Measurements from ENCODE around the gene ZFAND3. TPM values are rescaled to one million over a fixed set of nuclear protein-coding genes. Genes with fewer than 3 reads are reported as not detected.

ZFAND3 gene
- total and polyA plus RNA-seq, 2 experiments from 2014 or later = 16.9 to 28.2 TPM

DNA sequence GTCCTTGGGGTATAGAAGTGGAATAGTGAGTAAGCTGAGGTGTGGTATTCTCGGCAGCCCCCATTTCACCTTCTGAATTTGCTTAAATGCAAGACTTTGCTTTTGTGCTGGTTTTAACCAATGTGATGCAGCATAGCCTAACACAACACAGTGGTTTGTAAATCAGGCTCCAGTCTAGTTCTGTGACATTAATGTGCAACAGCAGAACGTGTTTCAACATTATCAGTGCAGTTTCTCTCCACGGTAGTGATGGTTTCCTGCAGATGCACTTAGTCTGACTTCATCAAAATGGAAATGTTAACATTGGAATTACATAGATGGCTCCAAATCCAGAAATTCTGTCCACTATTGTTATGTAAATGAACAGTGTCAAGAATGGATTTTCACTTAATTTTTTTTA is 139.5 kb downstream of the ZFAND3 start:
- Histone ChIP-seq H3K4me2 (no peak overlapping the region), H3F3A (replicated peaks; ENCODE audit: low read depth) (no peaks in the 10 kb centered on the region), H2AFZ (no peak overlapping the region), H3K36me3 (ENCODE audit: insufficient read depth) (no peaks in the 10 kb centered on the region), H3K4me1 (ENCODE audit: insufficient read depth) (peaks cover 6% of the 10 kb centered on the region; the same call in 1 of the 2 replicates), H3K9me2 (ENCODE audit: insufficient read depth) (no peaks in the 10 kb centered on the region), H3K27me3 (ENCODE audit: insufficient read depth) (no peaks in the 10 kb centered on the region), H3K79me2 (replicated peaks; ENCODE audit: insufficient read depth) (peaks cover 45% of the 10 kb centered on the region), H3K4me3 (no peak overlapping the region), H4K20me1 (replicated peaks; ENCODE audit: insufficient read depth) (0 out of 2 replicates have a peak, but pooled peaks cover 7% of the 10 kb centered on the region), H3K27ac (ENCODE audit: low read depth) (no peak overlapping the region)
- ATAC-seq = no peak
- Mint-ChIP-seq H3K36me3 (ENCODE audit: low read depth) (peaks cover 15% of the 10 kb centered on the region), H3K9me3 (peaks cover 5% of the 10 kb centered on the region; the same call in 2 of the 3 replicates), H3K4me3 (no peak overlapping the region), H3K4me1 (peaks cover 5% of the 10 kb centered on the region), H3K27ac (no peak overlapping the region), H3K27me3 (ENCODE audit: insufficient read depth, low read depth, poor library complexity) (no peaks in the 10 kb centered on the region)
- TF ChIP-seq, protein P1, sequence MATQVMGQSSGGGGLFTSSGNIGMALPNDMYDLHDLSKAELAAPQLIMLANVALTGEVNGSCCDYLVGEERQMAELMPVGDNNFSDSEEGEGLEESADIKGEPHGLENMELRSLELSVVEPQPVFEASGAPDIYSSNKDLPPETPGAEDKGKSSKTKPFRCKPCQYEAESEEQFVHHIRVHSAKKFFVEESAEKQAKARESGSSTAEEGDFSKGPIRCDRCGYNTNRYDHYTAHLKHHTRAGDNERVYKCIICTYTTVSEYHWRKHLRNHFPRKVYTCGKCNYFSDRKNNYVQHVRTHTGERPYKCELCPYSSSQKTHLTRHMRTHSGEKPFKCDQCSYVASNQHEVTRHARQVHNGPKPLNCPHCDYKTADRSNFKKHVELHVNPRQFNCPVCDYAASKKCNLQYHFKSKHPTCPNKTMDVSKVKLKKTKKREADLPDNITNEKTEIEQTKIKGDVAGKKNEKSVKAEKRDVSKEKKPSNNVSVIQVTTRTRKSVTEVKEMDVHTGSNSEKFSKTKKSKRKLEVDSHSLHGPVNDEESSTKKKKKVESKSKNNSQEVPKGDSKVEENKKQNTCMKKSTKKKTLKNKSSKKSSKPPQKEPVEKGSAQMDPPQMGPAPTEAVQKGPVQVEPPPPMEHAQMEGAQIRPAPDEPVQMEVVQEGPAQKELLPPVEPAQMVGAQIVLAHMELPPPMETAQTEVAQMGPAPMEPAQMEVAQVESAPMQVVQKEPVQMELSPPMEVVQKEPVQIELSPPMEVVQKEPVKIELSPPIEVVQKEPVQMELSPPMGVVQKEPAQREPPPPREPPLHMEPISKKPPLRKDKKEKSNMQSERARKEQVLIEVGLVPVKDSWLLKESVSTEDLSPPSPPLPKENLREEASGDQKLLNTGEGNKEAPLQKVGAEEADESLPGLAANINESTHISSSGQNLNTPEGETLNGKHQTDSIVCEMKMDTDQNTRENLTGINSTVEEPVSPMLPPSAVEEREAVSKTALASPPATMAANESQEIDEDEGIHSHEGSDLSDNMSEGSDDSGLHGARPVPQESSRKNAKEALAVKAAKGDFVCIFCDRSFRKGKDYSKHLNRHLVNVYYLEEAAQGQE (IDR thresholded peaks at IDR 0.05; ENCODE audit: unreplicated experiment) = no peak
- TF ChIP-seq POLR2AphosphoS5 (IDR thresholded peaks at IDR 0.05; ENCODE audit: low read depth) = no peak
- no peak for TF ChIP-seq CREB1 (CRISPR knock-in tag; IDR thresholded peaks at IDR 0.05; ENCODE audit: low read depth)
- TF ChIP-seq, protein P2, sequence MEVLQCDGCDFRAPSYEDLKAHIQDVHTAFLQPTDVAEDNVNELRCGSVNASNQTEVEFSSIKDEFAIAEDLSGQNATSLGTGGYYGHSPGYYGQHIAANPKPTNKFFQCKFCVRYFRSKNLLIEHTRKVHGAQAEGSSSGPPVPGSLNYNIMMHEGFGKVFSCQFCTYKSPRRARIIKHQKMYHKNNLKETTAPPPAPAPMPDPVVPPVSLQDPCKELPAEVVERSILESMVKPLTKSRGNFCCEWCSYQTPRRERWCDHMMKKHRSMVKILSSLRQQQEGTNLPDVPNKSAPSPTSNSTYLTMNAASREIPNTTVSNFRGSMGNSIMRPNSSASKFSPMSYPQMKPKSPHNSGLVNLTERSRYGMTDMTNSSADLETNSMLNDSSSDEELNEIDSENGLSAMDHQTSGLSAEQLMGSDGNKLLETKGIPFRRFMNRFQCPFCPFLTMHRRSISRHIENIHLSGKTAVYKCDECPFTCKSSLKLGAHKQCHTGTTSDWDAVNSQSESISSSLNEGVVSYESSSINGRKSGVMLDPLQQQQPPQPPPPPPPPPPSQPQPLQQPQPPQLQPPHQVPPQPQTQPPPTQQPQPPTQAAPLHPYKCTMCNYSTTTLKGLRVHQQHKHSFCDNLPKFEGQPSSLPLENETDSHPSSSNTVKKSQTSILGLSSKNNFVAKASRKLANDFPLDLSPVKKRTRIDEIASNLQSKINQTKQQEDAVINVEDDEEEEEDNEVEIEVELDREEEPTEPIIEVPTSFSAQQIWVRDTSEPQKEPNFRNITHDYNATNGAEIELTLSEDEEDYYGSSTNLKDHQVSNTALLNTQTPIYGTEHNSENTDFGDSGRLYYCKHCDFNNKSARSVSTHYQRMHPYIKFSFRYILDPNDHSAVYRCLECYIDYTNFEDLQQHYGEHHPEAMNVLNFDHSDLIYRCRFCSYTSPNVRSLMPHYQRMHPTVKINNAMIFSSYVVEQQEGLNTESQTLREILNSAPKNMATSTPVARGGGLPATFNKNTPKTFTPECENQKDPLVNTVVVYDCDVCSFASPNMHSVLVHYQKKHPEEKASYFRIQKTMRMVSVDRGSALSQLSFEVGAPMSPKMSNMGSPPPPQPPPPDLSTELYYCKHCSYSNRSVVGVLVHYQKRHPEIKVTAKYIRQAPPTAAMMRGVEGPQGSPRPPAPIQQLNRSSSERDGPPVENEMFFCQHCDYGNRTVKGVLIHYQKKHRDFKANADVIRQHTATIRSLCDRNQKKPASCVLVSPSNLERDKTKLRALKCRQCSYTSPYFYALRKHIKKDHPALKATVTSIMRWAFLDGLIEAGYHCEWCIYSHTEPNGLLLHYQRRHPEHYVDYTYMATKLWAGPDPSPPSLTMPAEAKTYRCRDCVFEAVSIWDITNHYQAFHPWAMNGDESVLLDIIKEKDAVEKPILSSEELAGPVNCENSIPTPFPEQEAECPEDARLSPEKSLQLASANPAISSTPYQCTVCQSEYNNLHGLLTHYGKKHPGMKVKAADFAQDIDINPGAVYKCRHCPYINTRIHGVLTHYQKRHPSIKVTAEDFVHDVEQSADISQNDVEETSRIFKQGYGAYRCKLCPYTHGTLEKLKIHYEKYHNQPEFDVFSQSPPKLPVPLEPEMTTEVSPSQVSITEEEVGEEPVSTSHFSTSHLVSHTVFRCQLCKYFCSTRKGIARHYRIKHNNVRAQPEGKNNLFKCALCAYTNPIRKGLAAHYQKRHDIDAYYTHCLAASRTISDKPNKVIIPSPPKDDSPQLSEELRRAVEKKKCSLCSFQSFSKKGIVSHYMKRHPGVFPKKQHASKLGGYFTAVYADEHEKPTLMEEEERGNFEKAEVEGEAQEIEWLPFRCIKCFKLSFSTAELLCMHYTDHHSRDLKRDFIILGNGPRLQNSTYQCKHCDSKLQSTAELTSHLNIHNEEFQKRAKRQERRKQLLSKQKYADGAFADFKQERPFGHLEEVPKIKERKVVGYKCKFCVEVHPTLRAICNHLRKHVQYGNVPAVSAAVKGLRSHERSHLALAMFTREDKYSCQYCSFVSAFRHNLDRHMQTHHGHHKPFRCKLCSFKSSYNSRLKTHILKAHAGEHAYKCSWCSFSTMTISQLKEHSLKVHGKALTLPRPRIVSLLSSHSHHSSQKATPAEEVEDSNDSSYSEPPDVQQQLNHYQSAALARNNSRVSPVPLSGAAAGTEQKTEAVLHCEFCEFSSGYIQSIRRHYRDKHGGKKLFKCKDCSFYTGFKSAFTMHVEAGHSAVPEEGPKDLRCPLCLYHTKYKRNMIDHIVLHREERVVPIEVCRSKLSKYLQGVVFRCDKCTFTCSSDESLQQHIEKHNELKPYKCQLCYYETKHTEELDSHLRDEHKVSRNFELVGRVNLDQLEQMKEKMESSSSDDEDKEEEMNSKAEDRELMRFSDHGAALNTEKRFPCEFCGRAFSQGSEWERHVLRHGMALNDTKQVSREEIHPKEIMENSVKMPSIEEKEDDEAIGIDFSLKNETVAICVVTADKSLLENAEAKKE (CRISPR knock-in tag; IDR thresholded peaks at IDR 0.05) = no peak
- TF ChIP-seq NANOG (IDR thresholded peaks at IDR 0.05; ENCODE audit: borderline replicate concordance) = no peak
- no peak for TF ChIP-seq ZNF331 (CRISPR knock-in tag; IDR thresholded peaks at IDR 0.05; ENCODE audit: low read depth)
- TF ChIP-seq EZH2 (IDR thresholded peaks at IDR 0.05; ENCODE audit: low read depth, unreplicated experiment) = no peak
- TF ChIP-seq, protein P3, sequence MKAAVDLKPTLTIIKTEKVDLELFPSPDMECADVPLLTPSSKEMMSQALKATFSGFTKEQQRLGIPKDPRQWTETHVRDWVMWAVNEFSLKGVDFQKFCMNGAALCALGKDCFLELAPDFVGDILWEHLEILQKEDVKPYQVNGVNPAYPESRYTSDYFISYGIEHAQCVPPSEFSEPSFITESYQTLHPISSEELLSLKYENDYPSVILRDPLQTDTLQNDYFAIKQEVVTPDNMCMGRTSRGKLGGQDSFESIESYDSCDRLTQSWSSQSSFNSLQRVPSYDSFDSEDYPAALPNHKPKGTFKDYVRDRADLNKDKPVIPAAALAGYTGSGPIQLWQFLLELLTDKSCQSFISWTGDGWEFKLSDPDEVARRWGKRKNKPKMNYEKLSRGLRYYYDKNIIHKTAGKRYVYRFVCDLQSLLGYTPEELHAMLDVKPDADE (IDR thresholded peaks at IDR 0.05) = no peak
- TF ChIP-seq, protein P4, sequence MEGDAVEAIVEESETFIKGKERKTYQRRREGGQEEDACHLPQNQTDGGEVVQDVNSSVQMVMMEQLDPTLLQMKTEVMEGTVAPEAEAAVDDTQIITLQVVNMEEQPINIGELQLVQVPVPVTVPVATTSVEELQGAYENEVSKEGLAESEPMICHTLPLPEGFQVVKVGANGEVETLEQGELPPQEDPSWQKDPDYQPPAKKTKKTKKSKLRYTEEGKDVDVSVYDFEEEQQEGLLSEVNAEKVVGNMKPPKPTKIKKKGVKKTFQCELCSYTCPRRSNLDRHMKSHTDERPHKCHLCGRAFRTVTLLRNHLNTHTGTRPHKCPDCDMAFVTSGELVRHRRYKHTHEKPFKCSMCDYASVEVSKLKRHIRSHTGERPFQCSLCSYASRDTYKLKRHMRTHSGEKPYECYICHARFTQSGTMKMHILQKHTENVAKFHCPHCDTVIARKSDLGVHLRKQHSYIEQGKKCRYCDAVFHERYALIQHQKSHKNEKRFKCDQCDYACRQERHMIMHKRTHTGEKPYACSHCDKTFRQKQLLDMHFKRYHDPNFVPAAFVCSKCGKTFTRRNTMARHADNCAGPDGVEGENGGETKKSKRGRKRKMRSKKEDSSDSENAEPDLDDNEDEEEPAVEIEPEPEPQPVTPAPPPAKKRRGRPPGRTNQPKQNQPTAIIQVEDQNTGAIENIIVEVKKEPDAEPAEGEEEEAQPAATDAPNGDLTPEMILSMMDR (conservative IDR thresholded peaks at IDR 0.05; ENCODE audit: low read depth in 2 of 2) = no peak
- no peak for TF ChIP-seq EZH2phosphoT487 (IDR thresholded peaks at IDR 0.05; ENCODE audit: unreplicated experiment)
- TF ChIP-seq ZNF114 (CRISPR knock-in tag; IDR thresholded peaks at IDR 0.05) = no peak
- TF ChIP-seq JUNB (IDR thresholded peaks at IDR 0.05; ENCODE audit: unreplicated experiment) = no peak
- TF ChIP-seq STAT1 (IDR thresholded peaks at IDR 0.05; ENCODE audit: unreplicated experiment) = no peak
- DNase-seq (ENCODE audit: low spot score) = no peak

Data from GM23338 (cell line).